ENCODE measurements around the gene CCR4.
"Not testable (repeated sequence)": the region's sequence is repeated elsewhere in the genome, so short reads cannot be mapped to it uniquely, and the experiment has no call there.

GRCh38 chr3:32902887-32903371, 48.5 kb upstream of the CCR4 start:
- not testable (repeated sequence) for TF ChIP-seq CTCF (IDR thresholded peaks at IDR 0.05 in 2 of 3, conservative IDR thresholded peaks at IDR 0.05 in 1 of 3; ENCODE audit: borderline replicate concordance in 1 of 3, insufficient read depth in 1 of 3, low read depth in 2 of 3, low read length in 2 of 3); EZH2 (IDR thresholded peaks at IDR 0.05); POLR2A (IDR thresholded peaks at IDR 0.05; ENCODE audit: borderline replicate concordance, extremely low read depth, insufficient read depth, insufficient read length); ZBTB33 (IDR thresholded peaks at IDR 0.05; ENCODE audit: extremely low read depth, insufficient replicate concordance, low read length); EZH2phosphoT487 (IDR thresholded peaks at IDR 0.05; ENCODE audit: borderline replicate concordance); POLR2AphosphoS5 (IDR thresholded peaks at IDR 0.05; ENCODE audit: low read depth, low read length); JUND (IDR thresholded peaks at IDR 0.05); MAX (IDR thresholded peaks at IDR 0.05); EGR1 (IDR thresholded peaks at IDR 0.05; ENCODE audit: low read depth); ZNF274 (IDR thresholded peaks at IDR 0.05; ENCODE audit: low read depth, low read length); ELF1 (IDR thresholded peaks at IDR 0.05; ENCODE audit: borderline replicate concordance, low read depth)

All from HCT116 (cell line).